CD14-positive monocyte (primary cell): ENCODE data around the gene PRKCQ. TPM values are rescaled to one million over a fixed set of nuclear protein-coding genes. Genes with fewer than 3 reads are reported as not detected.
A peak's percentile ranks its signal among the peaks of the same experiment; 100 is the strongest.

Source experiments
- DNase-seq, 3 donors: peaks; one replicate each; pipeline ENCODE4 v3.0.0-alpha.2; 2011 to 2022
- H2AFZ ChIP-seq: 2 replicates; pipeline ENCODE4 v1.6.0; 2012; ENCODE audit warnings: mild to moderate bottlenecking, low read depth, low read length, inconsistent platforms; ENCODE audit not compliant: insufficient read depth, poor library complexity, severe bottlenecking
- H3K27ac ChIP-seq, 2 donors: 1 replicate in 1 of 2; 2 replicates in 1 of 2; pipeline ENCODE4 v1.5.1; 2012 to 2013; ENCODE audit warnings: low read length in 2 of 2, control low read depth in 1 of 2, inconsistent platforms in 1 of 2, low read depth in 1 of 2, mild to moderate bottlenecking in 1 of 2
- H3K27me3 ChIP-seq, 2 donors: one replicate each; pipeline versions ENCODE4 v1.6.0 to v1.6.1; 2011 to 2013; ENCODE audit warnings: low read length in 2 of 2; ENCODE audit not compliant: control insufficient read depth in 2 of 2, insufficient read depth in 2 of 2
- H3K36me3 ChIP-seq, 2 donors: replicated peaks in 1 of 2; 1 replicate in 1 of 2; 2 replicates in 1 of 2; pipeline versions ENCODE4 v1.5.1 to v1.6.1; 2012 to 2013; ENCODE audit warnings: low read length in 2 of 2, control low read depth in 1 of 2, inconsistent platforms in 1 of 2, mild to moderate bottlenecking in 1 of 2; ENCODE audit not compliant: insufficient read depth in 2 of 2, control insufficient read depth in 1 of 2
- H3K4me1 ChIP-seq, 2 donors: 1 replicate in 1 of 2; 2 replicates in 1 of 2; pipeline versions ENCODE4 v1.5.1 to v1.6.1; 2012 to 2013; ENCODE audit warnings: low read length in 2 of 2, control low read depth in 1 of 2, inconsistent platforms in 1 of 2, mild to moderate bottlenecking in 1 of 2, moderate library complexity in 1 of 2; ENCODE audit not compliant: insufficient read depth in 2 of 2, control insufficient read depth in 1 of 2
- H3K4me2 ChIP-seq: replicated peaks from 2 replicates; pipeline ENCODE3; 2012; ENCODE audit warnings: low read length, moderate library complexity, mild to moderate bottlenecking; ENCODE audit not compliant: poor library complexity, severe bottlenecking; ENCODE audit errors: extremely low read depth
- H3K4me3 ChIP-seq, 3 experiments: fragments of 200-600 bp in 1 of 3; sonication (generic) in 1 of 3; replicated peaks in 1 of 3; 1 replicate in 2 of 3; 2 replicates in 1 of 3; pipeline ENCODE4 v1.5.1; 2011 to 2013; ENCODE audit warnings: low read length in 3 of 3, mild to moderate bottlenecking in 3 of 3, control low read depth in 2 of 3, low read depth in 2 of 3, inconsistent platforms in 1 of 3, moderate library complexity in 1 of 3
- H3K79me2 ChIP-seq: 2 replicates; pipeline ENCODE4 v1.6.0; 2012; ENCODE audit warnings: mild to moderate bottlenecking, control low read depth, inconsistent platforms, low read length, moderate library complexity; ENCODE audit not compliant: insufficient read depth
- H3K9ac ChIP-seq: 2 replicates; pipeline ENCODE4 v1.6.0; 2017; ENCODE audit warnings: low read length, mild to moderate bottlenecking; ENCODE audit not compliant: insufficient read depth, poor library complexity, severe bottlenecking
- H3K9me3 ChIP-seq, 2 donors: replicated peaks in 1 of 2; 1 replicate in 1 of 2; 2 replicates in 1 of 2; pipeline versions ENCODE4 v1.5.1 to v1.6.1; 2012 to 2013; ENCODE audit warnings: low read length in 2 of 2, control low read depth in 1 of 2; ENCODE audit not compliant: control insufficient read depth in 1 of 2, insufficient read depth in 1 of 2
- H4K20me1 ChIP-seq: 2 replicates; pipeline ENCODE4 v1.6.0; 2012; ENCODE audit warnings: mild to moderate bottlenecking, low read length, control low read depth, moderate library complexity; ENCODE audit not compliant: insufficient read depth
- H3K27ac Mint-ChIP-seq, 7 donors: one replicate each; pipeline ENCODE4 v1.8.0; 2020; ENCODE audit warnings: mild to moderate bottlenecking in 7 of 7, mixed read lengths in 7 of 7, moderate library complexity in 6 of 7, inconsistent platforms in 2 of 7
- H3K27me3 Mint-ChIP-seq, 3 donors: one replicate each; pipeline ENCODE4 v1.8.0; 2021 to 2022; ENCODE audit warnings: low read depth in 3 of 3, mild to moderate bottlenecking in 3 of 3, mixed read lengths in 3 of 3, moderate library complexity in 3 of 3, inconsistent platforms in 1 of 3
- H3K36me3 Mint-ChIP-seq, 2 donors: one replicate each; pipeline ENCODE4 v1.8.0; 2020; ENCODE audit warnings: mixed read lengths in 2 of 2, inconsistent platforms in 1 of 2, mild to moderate bottlenecking in 1 of 2
- H3K4me1 Mint-ChIP-seq: one replicate; pipeline ENCODE4 v1.8.0; 2020; ENCODE audit warnings: mild to moderate bottlenecking, mixed read lengths
- H3K4me3 Mint-ChIP-seq, 2 donors: one replicate each; pipeline ENCODE4 v1.8.0; 2020; ENCODE audit warnings: mild to moderate bottlenecking in 2 of 2, mixed read lengths in 2 of 2, moderate library complexity in 1 of 2
- H3K9me3 Mint-ChIP-seq, 7 donors: one replicate each; pipeline ENCODE4 v1.8.0; 2020 to 2022; ENCODE audit warnings: mixed read lengths in 7 of 7, mild to moderate bottlenecking in 6 of 7, moderate library complexity in 6 of 7, inconsistent platforms in 2 of 7
- WGBS: methylation state at CpG from one replicate; pipeline ENCODE4 v1.1.5; 2013; ENCODE audit warnings: missing lambda C conversion rate; ENCODE audit not compliant: insufficient coverage; 5-methylcytosine and 5-hydroxymethylcytosine counted together
- intact Hi-C, 2 donors: fragments of 100-400 bp; cut with micrococcal nuclease; formaldehyde crosslinking; loops; one replicate each; pipeline versions ENCODE4 v1.15.0 to v1.15.1; 2023
- polyA plus RNA-seq, 3 donors: library from polyadenylated mRNA; depleted of rRNA in 1 of 3; unstranded in 2 of 3; stranded (reverse) in 1 of 3; fragments of 300-500 nt in 2 of 3; fragments of >200 nt in 1 of 3; fragmentation: Illumina TruSeq in 2 of 3; gene quantifications; 1 replicate in 2 of 3; 2 replicates in 1 of 3; pipeline ENCODE4 v1.2.3, GENCODE V29; 2012 to 2021
- TF ChIP-seq, protein P1 (sequence below): fragments of 200-600 bp; IDR thresholded peaks from one replicate; pipeline ENCODE4 v1.8.0; 2022; ENCODE audit warnings: antibody characterized with exemption, mild to moderate bottlenecking

PRKCQ gene
- polyA plus RNA-seq, 3 donors, result 0.01 to 0.29 (median 0.09) TPM

DNA sequence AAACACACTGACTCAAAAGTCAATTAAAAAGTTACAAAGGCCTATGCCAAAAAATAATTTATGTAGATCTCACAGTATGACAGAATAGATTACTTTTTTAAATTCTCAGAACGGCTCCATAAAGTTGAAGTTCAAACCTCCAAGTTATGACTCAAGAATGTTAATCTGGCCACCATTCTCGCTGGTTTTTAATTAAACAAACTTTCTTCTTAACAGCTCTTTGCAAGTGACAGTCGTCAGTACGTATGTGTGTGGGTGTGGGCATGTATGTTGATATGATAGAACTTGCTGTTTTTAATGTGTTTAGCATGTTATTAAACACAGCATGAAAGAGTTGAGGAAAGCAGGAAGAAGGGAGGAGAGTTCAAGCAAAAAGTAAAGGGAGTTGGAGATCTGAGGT, 18.5 kb downstream of the PRKCQ start:
- Histone ChIP-seq H3K4me2 (peak overlapping the region; percentile 54), H3K4me3 (no peak overlapping the region), H3K27ac (no peak overlapping the region), H4K20me1 (no peaks in the 10 kb centered on the region), H2AFZ (no peak overlapping the region), H3K27me3 (no peaks in the 10 kb centered on the region), H3K9me3 (no peaks in the 10 kb centered on the region), H3K36me3 (no peaks in the 10 kb centered on the region), H3K4me1 (peaks cover 51 to 56% of the 10 kb centered on the region in 2 donors), H3K79me2 (no peaks in the 10 kb centered on the region), H3K9ac (no peak overlapping the region)
- DNase-seq, result no peak
- Mint-ChIP-seq H3K9me3 (no peaks in the 10 kb centered on the region), H3K4me3 (peak overlapping the region in 1 of 2 donors; percentile 77), H3K27ac (peak overlapping the region in 1 of 7 donors; percentile 27), H3K36me3 (no peaks in the 10 kb centered on the region), H3K27me3 (peaks cover 1 to 6% (median 4%) of the 10 kb centered on the region in 3 donors), H3K4me1 (peaks cover 63% of the 10 kb centered on the region)
- WGBS, result no CpG with 5 or more reads among the region's 4 CpGs
- intact Hi-C loops, result no loop called here
- TF ChIP-seq, protein P1, sequence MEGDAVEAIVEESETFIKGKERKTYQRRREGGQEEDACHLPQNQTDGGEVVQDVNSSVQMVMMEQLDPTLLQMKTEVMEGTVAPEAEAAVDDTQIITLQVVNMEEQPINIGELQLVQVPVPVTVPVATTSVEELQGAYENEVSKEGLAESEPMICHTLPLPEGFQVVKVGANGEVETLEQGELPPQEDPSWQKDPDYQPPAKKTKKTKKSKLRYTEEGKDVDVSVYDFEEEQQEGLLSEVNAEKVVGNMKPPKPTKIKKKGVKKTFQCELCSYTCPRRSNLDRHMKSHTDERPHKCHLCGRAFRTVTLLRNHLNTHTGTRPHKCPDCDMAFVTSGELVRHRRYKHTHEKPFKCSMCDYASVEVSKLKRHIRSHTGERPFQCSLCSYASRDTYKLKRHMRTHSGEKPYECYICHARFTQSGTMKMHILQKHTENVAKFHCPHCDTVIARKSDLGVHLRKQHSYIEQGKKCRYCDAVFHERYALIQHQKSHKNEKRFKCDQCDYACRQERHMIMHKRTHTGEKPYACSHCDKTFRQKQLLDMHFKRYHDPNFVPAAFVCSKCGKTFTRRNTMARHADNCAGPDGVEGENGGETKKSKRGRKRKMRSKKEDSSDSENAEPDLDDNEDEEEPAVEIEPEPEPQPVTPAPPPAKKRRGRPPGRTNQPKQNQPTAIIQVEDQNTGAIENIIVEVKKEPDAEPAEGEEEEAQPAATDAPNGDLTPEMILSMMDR, result no peak

DNA sequence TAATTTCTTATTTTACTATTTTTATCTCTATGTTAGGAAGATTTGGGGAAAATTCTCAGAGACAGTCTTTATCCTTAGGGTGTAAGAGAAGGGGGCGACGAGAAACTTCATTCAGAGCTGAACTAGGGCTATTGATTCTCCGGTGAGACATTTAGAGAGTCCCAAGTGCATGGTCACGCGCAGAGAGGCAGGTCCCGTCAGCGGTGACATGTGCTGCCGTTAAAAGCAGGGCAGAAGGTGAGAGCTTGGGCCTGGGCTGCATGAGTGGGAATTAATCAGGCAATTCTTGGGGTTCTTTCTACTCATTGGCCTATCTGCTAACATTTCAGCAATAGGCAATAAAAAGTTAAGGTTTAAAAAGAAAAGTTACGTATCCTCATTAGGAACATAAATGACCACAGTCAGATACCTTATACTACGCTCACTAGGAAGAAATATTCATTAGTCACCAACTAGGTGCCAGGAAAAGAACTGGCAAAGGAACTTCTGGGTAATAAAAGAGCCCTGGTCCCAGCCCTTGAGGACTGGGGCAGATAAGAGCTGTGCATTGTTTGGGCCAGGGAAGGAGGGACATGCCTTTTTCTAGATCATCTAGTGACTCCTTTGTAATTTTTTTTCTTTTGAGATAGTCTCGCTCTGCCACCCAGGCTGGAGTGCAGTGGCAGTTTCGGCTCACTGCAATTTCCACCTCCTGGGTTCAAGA, 21.2 kb downstream of the PRKCQ start:
- H3K36me3 ChIP-seq, result no peaks in the 10 kb centered on the region
- H3K9me3 ChIP-seq, result no peaks in the 10 kb centered on the region
- no peak overlapping the region for H3K9ac ChIP-seq
- no peaks in the 10 kb centered on the region for H3K79me2 ChIP-seq
- peaks cover 35 to 40% of the 10 kb centered on the region in 2 donors for H3K4me1 ChIP-seq
- intact Hi-C loops, result no loop called here
- Mint-ChIP-seq H3K4me3 (no peak overlapping the region), H3K4me1 (peaks cover 54% of the 10 kb centered on the region), H3K27me3 (peaks cover 1 to 7% (median 6%) of the 10 kb centered on the region in 3 donors), H3K27ac (no peak overlapping the region), H3K9me3 (no peaks in the 10 kb centered on the region), H3K36me3 (no peaks in the 10 kb centered on the region)
- no peak overlapping the region for H3K4me2 ChIP-seq
- no peak overlapping the region for H2AFZ ChIP-seq
- WGBS, result 91% methylated on average over 8 of the region's 12 CpGs
- DNase-seq, result no peak
- H3K27ac ChIP-seq, result no peak overlapping the region
- H3K4me3 ChIP-seq, result no peak overlapping the region
- TF ChIP-seq, protein P1, result no peak
- no peaks in the 10 kb centered on the region for H4K20me1 ChIP-seq
- no peaks in the 10 kb centered on the region for H3K27me3 ChIP-seq
